Measurements from ENCODE around the gene CC2D1B. TPM values are rescaled to one million over a fixed set of nuclear protein-coding genes. Genes with fewer than 3 reads are reported as not detected.

Gene CC2D1B
- total RNA-seq, 1 experiment from 2014 or later: 26.0 TPM

- CTCF ChIA-PET: no interaction called here
- POLR2A ChIA-PET (ENCODE audit: unreplicated experiment): no interaction called here
- H3K27me3 ChIP-seq (ENCODE audit: low read length): no peaks in the 10 kb centered on the region
- H3K27ac ChIP-seq (ENCODE audit: low read length): no peak overlapping the region
- no peak overlapping the region for H2AFZ ChIP-seq (ENCODE audit: low read length)
- H3K4me1 ChIP-seq (ENCODE audit: insufficient read depth, low read length): no peaks in the 10 kb centered on the region
- no peaks in the 10 kb centered on the region for H3F3A ChIP-seq (ENCODE audit: low read length, unreplicated experiment)
- H3K4me3 ChIP-seq (ENCODE audit: low read length): no peak overlapping the region
- no peak overlapping the region for H3K9ac ChIP-seq (ENCODE audit: low read length)
- no peaks in the 10 kb centered on the region for H4K20me1 ChIP-seq (ENCODE audit: low read length)
- ATAC-seq: no peak
- no peaks in the 10 kb centered on the region for H3K9me3 ChIP-seq (ENCODE audit: low read length)
- H3K36me3 ChIP-seq (ENCODE audit: low read depth, low read length): no peaks in the 10 kb centered on the region
- H3K79me2 ChIP-seq (ENCODE audit: low read length): no peaks in the 10 kb centered on the region
- H3K9me2 ChIP-seq (replicated peaks; ENCODE audit: low read length): no peaks in the 10 kb centered on the region
- TF ChIP-seq EZH2 (IDR thresholded peaks at IDR 0.05; ENCODE audit: low read length, unreplicated experiment): no peak
- TF ChIP-seq, protein P1, sequence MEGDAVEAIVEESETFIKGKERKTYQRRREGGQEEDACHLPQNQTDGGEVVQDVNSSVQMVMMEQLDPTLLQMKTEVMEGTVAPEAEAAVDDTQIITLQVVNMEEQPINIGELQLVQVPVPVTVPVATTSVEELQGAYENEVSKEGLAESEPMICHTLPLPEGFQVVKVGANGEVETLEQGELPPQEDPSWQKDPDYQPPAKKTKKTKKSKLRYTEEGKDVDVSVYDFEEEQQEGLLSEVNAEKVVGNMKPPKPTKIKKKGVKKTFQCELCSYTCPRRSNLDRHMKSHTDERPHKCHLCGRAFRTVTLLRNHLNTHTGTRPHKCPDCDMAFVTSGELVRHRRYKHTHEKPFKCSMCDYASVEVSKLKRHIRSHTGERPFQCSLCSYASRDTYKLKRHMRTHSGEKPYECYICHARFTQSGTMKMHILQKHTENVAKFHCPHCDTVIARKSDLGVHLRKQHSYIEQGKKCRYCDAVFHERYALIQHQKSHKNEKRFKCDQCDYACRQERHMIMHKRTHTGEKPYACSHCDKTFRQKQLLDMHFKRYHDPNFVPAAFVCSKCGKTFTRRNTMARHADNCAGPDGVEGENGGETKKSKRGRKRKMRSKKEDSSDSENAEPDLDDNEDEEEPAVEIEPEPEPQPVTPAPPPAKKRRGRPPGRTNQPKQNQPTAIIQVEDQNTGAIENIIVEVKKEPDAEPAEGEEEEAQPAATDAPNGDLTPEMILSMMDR (conservative IDR thresholded peaks at IDR 0.05; ENCODE audit: low read depth, low read length): no peak
- TF ChIP-seq EZH2phosphoT487 (IDR thresholded peaks at IDR 0.05; ENCODE audit: borderline replicate concordance, low read length): no peak
- no peak overlapping the region for H3K4me2 ChIP-seq (ENCODE audit: low read length)
- DNase-seq: no peak
- BruUV-seq (replicated peaks): no TSS peak
- intact Hi-C loops (cut with micrococcal nuclease): no loop called here
Observed at GRCh38 chr1:52305417-52306226, 60.4 kb downstream of the CC2D1B start.

Other genes starting within 250 kb of the CC2D1B start
- gene ZFYVE9, start 224.1 kb downstream of the CC2D1B start, total RNA-seq (2014; rRNA removed): 14.2 and 16.6 TPM in 2 replicates
- gene ORC1, start 38.2 kb upstream of the CC2D1B start, total RNA-seq (2014; rRNA removed): 23.7 and 28.9 TPM in 2 replicates
- 14.5 and 15.2 TPM in 2 replicates for gene PRPF38A, start 38.4 kb upstream of the CC2D1B start, total RNA-seq (2014; rRNA removed)
- 36.1 and 37.4 TPM in 2 replicates for gene TUT4, start 186.9 kb upstream of the CC2D1B start, total RNA-seq (2014; rRNA removed)
- not detected in 2 replicates for gene GPX7, start 236.2 kb upstream of the CC2D1B start, total RNA-seq (2014; rRNA removed)

Data from PC-3 (cell line).